Neural crest cell (in vitro differentiated cells): ENCODE results near the gene PKP3. TPM values are rescaled to one million over a fixed set of nuclear protein-coding genes. Genes with fewer than 3 reads are reported as not detected.
"Not testable (repeated sequence)": the region's sequence is repeated elsewhere in the genome, so short reads cannot be mapped to it uniquely, and the experiment has no call there.

Experiments
- DNase-seq: peaks from one replicate; pipeline ENCODE4 v3.0.0; 2021; ENCODE audit warnings: low read depth, mixed read lengths, low spot score
- H3K27ac Mint-ChIP-seq: one replicate; pipeline ENCODE4 v1.8.0; 2021; ENCODE audit warnings: mild to moderate bottlenecking, mixed read lengths; ENCODE audit not compliant: unreplicated experiment
- H3K27me3 Mint-ChIP-seq: 2 replicates; pipeline ENCODE4 v1.8.0; 2021; ENCODE audit warnings: low read depth, mild to moderate bottlenecking, mixed read lengths
- H3K36me3 Mint-ChIP-seq: 2 replicates; pipeline ENCODE4 v1.8.0; 2021; ENCODE audit warnings: low read depth, mild to moderate bottlenecking, mixed read lengths
- H3K4me1 Mint-ChIP-seq: 2 replicates; pipeline ENCODE4 v1.8.0; 2021; ENCODE audit warnings: mixed read lengths
- H3K4me3 Mint-ChIP-seq: one replicate; pipeline ENCODE4 v1.8.0; 2021; ENCODE audit warnings: mild to moderate bottlenecking, mixed read lengths
- H3K9me3 Mint-ChIP-seq: 2 replicates; pipeline ENCODE4 v1.8.0; 2021; ENCODE audit warnings: mixed read lengths
- long read RNA-seq: library from polyadenylated mRNA; unstranded; transcript quantifications from one replicate; pipeline ENCODE4 v2.0.0, GENCODE V29; 2020
- total RNA-seq: library from RNA; stranded (reverse); gene quantifications from 2 replicates; pipeline ENCODE4 v1.2.1, GENCODE V29; 2021
- TF ChIP-seq, protein P1 (sequence below): fragments of 200-600 bp; sonication (generic); conservative IDR thresholded peaks from 2 replicates; pipeline ENCODE4 v1.5.0; 2021; ENCODE audit warnings: antibody characterized with exemption, mild to moderate bottlenecking

The PKP3 gene, protein sequence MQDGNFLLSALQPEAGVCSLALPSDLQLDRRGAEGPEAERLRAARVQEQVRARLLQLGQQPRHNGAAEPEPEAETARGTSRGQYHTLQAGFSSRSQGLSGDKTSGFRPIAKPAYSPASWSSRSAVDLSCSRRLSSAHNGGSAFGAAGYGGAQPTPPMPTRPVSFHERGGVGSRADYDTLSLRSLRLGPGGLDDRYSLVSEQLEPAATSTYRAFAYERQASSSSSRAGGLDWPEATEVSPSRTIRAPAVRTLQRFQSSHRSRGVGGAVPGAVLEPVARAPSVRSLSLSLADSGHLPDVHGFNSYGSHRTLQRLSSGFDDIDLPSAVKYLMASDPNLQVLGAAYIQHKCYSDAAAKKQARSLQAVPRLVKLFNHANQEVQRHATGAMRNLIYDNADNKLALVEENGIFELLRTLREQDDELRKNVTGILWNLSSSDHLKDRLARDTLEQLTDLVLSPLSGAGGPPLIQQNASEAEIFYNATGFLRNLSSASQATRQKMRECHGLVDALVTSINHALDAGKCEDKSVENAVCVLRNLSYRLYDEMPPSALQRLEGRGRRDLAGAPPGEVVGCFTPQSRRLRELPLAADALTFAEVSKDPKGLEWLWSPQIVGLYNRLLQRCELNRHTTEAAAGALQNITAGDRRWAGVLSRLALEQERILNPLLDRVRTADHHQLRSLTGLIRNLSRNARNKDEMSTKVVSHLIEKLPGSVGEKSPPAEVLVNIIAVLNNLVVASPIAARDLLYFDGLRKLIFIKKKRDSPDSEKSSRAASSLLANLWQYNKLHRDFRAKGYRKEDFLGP
- 0.42 and 1.7 TPM in 2 replicates for total RNA-seq
- long read RNA-seq: 0 reads

DNA sequence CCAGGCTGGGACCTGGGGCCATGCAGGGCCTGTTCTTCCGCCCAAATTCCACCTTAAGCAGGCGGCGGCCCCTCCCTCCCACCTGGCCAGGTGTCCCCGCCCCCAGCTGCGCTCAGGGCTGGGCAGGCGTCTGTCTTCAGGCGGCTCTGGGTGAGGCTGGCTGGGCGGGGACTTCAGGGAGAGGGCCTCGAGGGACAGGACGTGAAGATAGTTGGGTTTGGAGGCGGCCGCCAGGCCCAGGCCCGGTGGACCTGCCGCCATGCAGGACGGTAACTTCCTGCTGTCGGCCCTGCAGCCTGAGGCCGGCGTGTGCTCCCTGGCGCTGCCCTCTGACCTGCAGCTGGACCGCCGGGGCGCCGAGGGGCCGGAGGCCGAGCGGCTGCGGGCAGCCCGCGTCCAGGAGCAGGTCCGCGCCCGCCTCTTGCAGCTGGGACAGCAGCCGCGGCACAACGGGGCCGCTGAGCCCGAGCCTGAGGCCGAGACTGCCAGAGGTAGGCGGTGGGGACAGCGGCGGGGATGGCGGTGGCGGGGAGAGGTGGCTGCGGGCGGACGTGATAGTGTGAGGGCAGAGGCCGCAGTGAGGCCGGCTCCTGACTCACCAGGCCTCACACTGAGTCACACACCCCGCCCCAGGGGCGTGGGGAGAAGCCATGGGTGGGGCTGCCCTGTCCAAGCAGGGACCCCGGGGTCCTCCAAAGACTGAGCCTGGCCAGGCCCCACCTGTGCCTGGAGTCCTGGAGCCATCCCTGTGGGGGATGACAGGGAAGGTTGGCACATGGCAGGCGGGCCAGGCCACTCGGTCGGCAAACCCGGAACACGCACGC lies at the start of gene PKP3:
Gene PKP3, plus strand, starts transcription at position 176 of the 824 bp plus-strand sequence. Its CDS starts 84 bp downstream, at position 260.
- Mint-ChIP-seq H3K27me3 (peaks cover 3% of the 10 kb centered on the region), H3K9me3 (peaks cover 2% of the 10 kb centered on the region), H3K27ac (no peak within 1 kb of the TSS), H3K36me3 (no peaks in the 10 kb centered on the region), H3K4me3 (no peak within 1 kb of the TSS), H3K4me1 (no peaks in the 10 kb centered on the region)
- TF ChIP-seq, protein P1, sequence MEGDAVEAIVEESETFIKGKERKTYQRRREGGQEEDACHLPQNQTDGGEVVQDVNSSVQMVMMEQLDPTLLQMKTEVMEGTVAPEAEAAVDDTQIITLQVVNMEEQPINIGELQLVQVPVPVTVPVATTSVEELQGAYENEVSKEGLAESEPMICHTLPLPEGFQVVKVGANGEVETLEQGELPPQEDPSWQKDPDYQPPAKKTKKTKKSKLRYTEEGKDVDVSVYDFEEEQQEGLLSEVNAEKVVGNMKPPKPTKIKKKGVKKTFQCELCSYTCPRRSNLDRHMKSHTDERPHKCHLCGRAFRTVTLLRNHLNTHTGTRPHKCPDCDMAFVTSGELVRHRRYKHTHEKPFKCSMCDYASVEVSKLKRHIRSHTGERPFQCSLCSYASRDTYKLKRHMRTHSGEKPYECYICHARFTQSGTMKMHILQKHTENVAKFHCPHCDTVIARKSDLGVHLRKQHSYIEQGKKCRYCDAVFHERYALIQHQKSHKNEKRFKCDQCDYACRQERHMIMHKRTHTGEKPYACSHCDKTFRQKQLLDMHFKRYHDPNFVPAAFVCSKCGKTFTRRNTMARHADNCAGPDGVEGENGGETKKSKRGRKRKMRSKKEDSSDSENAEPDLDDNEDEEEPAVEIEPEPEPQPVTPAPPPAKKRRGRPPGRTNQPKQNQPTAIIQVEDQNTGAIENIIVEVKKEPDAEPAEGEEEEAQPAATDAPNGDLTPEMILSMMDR: no peak
- no peak for DNase-seq

DNA sequence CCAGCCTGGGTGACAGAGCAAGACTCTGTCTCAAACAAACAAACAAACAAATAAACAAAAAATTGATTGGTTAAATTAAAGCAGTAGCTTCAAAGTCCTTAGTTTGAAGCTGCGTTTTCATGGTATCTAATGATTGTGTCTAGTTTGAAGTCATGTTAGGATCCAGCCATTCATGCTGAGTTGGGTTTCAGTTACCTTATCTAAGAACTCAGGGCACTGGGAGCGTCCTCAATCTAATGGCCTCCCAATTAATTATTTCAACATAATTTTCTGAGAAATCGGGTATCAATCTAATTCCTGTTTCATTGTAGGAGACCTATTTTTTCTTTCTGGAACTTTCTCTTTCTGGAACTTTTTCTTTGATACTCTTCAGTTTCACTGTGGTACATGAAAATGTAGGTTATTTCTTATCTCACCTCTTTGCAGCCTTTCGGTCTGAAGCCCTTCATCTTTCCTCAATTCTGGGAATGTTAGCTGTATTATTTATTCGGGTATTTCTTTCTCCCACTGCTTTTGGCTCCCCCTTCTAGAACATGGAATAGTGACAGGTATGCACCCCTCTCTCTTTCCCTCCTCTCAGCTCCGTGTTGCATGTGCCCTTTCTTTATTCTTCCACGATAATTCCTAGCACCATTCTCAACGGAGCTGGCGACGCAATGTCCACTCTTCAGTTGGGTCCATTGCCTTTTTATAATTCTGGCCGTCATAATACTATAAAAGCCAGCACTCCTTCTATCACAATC lies 49.0 kb upstream of the PKP3 start:
- TF ChIP-seq, protein P1: no peak
- no peak overlapping the region for H3K4me3 Mint-ChIP-seq

DNA sequence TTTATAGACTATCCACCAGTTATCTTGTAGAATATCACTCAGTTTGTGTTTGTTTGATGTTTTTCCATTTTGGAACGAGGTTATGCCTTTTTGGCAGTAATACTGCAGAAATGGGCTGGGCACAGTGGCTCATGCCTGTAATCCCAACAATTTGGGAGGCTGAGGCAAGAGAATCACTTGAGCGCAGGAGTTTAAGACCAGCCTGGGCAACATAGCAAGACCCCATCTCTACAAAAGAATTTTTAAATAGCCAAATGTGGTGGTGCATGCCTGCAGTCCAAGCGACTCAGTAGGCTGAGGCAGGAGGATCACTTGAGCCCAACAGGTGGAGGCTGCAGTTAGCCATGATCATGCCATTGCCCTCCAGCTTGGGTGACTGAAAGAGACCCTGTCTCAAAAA lies 47.5 kb upstream of the PKP3 start:
- Mint-ChIP-seq H3K4me1 (peaks cover 16% of the 10 kb centered on the region), H3K36me3 (no peaks in the 10 kb centered on the region), H3K9me3 (no peaks in the 10 kb centered on the region), H3K27me3 (no peaks in the 10 kb centered on the region), H3K4me3 (no peak overlapping the region), H3K27ac (no peak overlapping the region)
- TF ChIP-seq, protein P1: no peak
- no peak for DNase-seq

More for the DNA sequence above, 49.0 kb upstream of the PKP3 start:
- Mint-ChIP-seq H3K4me1 (peaks cover 23% of the 10 kb centered on the region), H3K27me3 (no peaks in the 10 kb centered on the region), H3K9me3 (no peaks in the 10 kb centered on the region), H3K36me3 (no peaks in the 10 kb centered on the region), H3K27ac (no peak overlapping the region)
- no peak for DNase-seq

DNA sequence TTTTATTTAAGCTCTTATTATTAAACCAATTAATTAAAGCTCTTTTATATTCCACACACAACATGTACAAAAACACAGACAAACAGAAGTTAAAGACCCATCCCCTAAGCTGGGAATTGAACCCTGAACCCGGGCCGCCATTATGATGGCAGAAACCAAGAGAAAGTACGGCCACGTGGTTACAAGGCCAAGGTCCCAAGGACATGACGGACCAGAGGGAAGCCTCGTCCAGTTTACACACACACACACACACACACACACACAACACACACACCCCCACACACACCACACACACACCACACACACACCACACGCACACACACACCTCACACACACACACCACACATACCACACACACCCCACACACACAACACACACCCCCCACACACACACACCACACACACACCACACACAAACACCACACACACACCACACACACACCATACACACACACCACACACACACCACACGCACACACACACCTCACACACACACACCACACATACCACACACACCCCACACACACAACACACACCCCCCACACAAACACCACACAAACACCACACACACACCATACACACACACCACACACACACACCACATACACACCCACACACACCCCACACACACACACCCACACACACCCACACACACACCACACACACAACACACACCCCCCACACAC lies 44.6 kb upstream of the PKP3 start:
- not testable (repeated sequence) for H3K36me3 Mint-ChIP-seq, H3K9me3 Mint-ChIP-seq, H3K4me3 Mint-ChIP-seq, DNase-seq, H3K27ac Mint-ChIP-seq, H3K27me3 Mint-ChIP-seq
- H3K4me1 Mint-ChIP-seq: peaks cover 29% of the 10 kb centered on the region

DNA sequence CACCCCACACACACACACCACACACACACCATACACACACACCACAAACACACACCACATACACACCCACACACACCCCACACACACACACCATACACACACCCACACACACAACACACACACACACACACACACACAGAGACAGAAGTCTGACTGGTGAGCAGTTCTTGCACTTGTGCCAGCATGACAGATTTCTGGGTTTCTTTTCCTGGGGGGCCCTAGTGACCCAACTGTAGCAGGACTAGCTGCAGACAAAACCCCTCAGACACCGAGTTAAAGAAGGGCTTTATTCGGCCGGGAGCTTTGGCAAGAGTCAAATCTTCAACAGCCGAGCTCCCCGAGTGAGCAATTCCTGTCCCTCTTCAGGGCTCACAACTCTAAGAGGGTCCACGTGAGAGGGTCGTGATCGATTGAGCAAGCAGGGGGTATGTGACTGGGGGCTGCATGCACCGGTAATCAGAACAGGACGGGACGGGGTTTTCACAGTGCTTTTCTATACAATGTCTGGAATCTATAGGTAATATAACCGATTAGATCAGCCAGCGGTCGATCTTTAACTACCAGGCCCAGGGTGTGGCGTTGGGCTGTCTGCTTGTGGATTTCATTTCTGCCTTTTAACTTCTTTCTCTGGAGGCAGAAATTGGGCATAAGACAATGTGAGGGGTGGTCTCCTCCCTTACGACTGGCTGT lies 43.8 kb upstream of the PKP3 start:
- Mint-ChIP-seq H3K27ac (peak overlapping the region; percentile 75), H3K4me1 (peaks cover 33% of the 10 kb centered on the region), H3K4me3 (peak overlapping the region; percentile 7)
- not testable (repeated sequence) for DNase-seq, H3K9me3 Mint-ChIP-seq, H3K27me3 Mint-ChIP-seq, H3K36me3 Mint-ChIP-seq
